GM19372 (cell line): ENCODE measurements around the gene SH3RF3.

Source experiments
- ATAC-seq: cut with Tn5 transposase; IDR thresholded peaks from one replicate; pipeline ENCODE4 v1.9.1; 2021; ENCODE audit warnings: mild to moderate bottlenecking, low read depth, moderate library complexity; ENCODE audit not compliant: unreplicated experiment

The SH3RF3 gene

DNA sequence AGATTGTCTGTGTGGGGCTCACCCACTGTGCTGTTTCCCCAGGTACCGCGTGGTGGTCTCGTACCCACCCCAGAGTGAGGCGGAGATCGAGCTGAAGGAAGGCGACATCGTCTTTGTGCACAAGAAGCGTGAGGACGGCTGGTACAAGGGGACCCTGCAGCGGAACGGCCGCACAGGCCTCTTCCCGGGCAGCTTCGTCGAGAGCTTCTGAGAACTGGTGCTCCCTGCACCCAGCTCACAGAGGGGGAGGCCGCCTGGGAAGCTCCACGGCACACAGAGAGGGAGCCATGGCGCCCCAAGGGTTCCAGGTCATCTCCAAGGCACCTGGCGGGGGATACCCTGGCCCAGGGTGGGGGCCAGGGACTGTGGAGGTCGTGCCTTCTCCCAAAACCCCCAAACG, 372.5 kb downstream of the SH3RF3 start:
- no peak for ATAC-seq

DNA sequence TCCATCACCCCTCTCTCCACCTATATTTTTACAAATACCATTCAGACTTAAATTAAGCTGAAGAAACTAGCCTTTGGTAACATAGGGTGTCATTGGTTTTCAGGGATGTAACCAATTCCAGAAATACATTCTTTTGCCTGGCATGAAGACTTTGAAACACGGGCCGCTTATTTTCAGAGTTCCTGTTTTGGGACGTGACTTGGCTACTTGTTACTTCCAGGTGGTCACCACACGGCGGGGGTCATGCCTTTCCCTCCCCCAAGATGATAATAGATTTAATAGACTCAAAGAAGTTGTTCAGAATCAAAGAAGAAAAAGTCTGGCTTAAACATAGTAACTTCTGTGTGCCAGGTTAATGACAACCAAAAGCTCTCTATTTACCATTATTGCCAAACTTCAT, 374.2 kb downstream of the SH3RF3 start:
- ATAC-seq, result no peak

DNA sequence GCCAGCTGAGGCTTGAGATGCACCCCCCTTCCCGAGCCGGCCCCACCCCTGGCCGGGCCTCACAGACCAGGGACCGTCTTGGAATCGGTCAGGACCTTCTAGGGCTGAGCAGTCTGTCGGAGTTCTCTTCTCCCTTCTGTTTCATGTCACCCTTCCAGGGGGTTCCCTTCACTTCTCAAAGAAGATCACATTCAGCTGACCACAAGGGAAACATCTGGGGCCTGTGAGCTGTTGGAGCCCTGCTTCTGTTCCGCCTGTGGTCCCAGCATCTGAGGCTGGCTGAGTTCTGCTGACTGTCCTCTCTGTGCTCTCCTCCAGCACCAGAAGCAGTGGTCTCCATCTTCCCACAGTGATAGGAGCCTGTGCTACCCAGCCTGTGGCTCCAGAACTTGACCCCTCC, 378.2 kb downstream of the SH3RF3 start:
- ATAC-seq, result no peak

- ATAC-seq, result no peak
Observed at GRCh38 chr2:109507828-109508227, 378.8 kb downstream of the SH3RF3 start.

GRCh38 chr2:109508556-109508955, 379.6 kb downstream of the SH3RF3 start:
- ATAC-seq, result no peak

- ATAC-seq, result no peak
Observed at GRCh38 chr2:109510136-109511028, 381.4 kb downstream of the SH3RF3 start.

- ATAC-seq, result no peak
Observed at GRCh38 chr2:109511168-109511567, 382.2 kb downstream of the SH3RF3 start.

DNA sequence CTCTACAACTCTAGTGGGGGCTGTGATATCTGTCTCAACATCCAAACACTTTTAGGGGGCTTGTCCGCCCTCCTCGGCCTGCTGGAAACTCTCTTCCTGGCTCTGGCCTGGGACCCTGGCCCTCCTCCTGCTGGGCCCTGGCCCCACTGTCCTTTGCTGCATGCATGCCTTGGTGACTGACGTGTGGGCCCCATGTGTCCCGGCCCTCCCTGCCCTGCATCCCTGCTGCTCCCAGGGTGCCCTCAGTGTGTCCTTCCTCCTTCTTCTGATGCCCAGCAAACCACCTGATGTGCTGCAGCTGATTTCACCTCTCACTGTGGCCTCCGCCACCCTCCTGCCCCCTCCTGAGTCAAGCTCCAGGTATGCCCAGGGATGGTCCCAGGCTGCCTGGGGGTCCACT, 383.1 kb downstream of the SH3RF3 start:
- no peak for ATAC-seq

- no peak for ATAC-seq
Observed at GRCh38 chr2:109513230-109513629, 384.2 kb downstream of the SH3RF3 start.

DNA sequence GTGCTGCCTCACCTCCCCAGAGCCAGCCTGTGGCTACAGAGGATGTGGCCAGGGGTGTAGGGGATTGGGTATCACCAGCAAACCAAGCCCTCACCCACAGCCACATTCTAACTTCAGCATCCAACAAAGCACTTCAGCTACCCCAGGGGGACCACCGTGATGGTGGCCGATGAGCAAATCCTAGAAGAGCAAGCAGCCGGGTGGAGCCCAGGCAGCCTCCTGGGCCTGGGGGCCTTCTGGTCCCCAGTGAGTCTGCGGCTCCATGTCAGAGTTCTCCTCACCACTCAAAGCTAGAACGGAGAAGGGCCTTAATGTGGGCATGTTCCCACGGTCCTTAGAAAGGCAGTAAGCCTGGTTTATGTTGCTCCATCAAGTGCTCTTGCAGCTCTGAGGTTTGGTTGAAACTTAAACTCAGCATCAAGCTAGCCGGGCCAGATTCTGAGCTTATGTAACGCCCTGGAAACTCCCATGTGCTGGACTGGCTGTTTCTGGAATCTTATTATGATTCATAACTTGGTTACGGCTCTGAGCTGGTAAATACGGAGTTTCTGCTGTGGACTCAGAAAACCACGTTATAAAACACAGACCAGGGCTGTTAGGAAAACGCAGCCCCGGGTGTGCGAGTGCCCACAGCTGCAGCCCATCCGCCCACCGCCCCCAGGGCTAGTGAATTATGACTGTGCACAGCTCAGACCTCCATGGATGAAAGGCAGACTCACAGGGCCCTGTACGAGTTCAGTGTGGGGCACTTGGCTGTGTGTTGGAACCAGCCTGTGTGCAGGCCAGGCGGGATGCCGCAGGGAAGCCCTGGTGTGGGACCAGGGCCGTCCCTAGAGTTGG, 385.0 kb downstream of the SH3RF3 start:
- peak; percentile 61 for ATAC-seq

- ATAC-seq, result no peak
Observed at GRCh38 chr2:109514857-109515256, 385.9 kb downstream of the SH3RF3 start.

- no peak for ATAC-seq
Observed at GRCh38 chr2:109516445-109517117, 387.6 kb downstream of the SH3RF3 start.

GRCh38 chr2:109517118-109517889, 388.3 kb downstream of the SH3RF3 start:
- ATAC-seq, result no peak

DNA sequence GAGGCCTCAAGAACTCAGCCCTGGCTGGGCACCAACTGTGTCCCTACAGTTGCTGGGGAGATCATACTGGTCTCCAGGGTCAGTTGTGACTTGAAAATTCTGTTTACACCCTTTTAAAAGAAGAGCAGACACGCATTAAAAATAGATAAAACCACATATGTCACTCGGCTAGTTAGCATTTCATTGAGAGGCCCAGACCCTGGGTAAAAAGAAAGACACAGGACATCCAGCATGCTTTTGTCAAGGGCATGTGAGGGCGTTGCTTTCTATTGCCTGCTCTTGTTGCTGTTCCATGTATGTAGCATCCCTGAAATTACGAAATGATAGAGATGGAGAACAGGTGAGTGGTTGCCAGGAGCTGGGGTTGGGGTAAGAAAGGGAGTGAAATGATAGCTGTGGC, 390.5 kb downstream of the SH3RF3 start:
- ATAC-seq, result no peak

- ATAC-seq, result no peak
Observed at GRCh38 chr2:109521233-109522062, 392.4 kb downstream of the SH3RF3 start.

GRCh38 chr2:109522063-109522374, 393.0 kb downstream of the SH3RF3 start:
- ATAC-seq, result no peak

- no peak for ATAC-seq
Observed at GRCh38 chr2:109523121-109523520, 394.1 kb downstream of the SH3RF3 start.

- ATAC-seq, result no peak
Observed at GRCh38 chr2:109523536-109524361, 394.7 kb downstream of the SH3RF3 start.

DNA sequence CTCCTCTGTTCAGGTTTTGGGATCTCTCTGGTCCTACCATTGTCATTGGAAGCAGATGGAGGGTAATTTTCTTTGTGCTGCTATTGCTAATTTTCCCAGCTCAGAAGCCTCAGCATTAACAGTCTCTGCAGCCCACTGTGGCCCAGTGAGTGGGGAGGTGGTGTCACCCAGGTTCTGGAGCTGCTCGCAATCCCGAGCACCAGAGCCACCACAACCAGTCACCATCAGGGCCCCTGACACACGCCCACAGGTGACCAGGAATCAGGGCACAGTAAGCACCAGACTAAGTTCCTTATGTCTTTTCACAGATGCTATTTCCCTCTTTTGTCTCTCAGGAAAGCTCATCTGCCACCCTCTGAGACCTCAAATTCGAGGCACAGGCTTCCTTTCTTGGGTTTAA, 396.8 kb downstream of the SH3RF3 start:
- no peak for ATAC-seq
